ENCODE data around the gene CADPS.

GRCh38 chr3:62415312-62415801 is 459.9 kb downstream of the CADPS start:
- TF ChIP-seq CTCF (conservative IDR thresholded peaks at IDR 0.05; ENCODE audit: low read depth, low read length), result no peak
- TF ChIP-seq EZH2 (IDR thresholded peaks at IDR 0.05; ENCODE audit: borderline replicate concordance, low read depth, low read length, poor library complexity, severe bottlenecking), result no peak

All from A673 (cell line).